Activated naive CD4-positive, alpha-beta T cell treated with Interleukin-2 at 50 U/mL for 16 hours (primary cell): ENCODE data around the gene ST6GALNAC1.
"Not testable (repeated sequence)": the region's sequence is repeated elsewhere in the genome, so short reads cannot be mapped to it uniquely, and the experiment has no call there.

Experiments used
- DNase-seq: peaks from one replicate; pipeline ENCODE4 v3.0.0-alpha.2; 2020

ST6GALNAC1 gene

DNA sequence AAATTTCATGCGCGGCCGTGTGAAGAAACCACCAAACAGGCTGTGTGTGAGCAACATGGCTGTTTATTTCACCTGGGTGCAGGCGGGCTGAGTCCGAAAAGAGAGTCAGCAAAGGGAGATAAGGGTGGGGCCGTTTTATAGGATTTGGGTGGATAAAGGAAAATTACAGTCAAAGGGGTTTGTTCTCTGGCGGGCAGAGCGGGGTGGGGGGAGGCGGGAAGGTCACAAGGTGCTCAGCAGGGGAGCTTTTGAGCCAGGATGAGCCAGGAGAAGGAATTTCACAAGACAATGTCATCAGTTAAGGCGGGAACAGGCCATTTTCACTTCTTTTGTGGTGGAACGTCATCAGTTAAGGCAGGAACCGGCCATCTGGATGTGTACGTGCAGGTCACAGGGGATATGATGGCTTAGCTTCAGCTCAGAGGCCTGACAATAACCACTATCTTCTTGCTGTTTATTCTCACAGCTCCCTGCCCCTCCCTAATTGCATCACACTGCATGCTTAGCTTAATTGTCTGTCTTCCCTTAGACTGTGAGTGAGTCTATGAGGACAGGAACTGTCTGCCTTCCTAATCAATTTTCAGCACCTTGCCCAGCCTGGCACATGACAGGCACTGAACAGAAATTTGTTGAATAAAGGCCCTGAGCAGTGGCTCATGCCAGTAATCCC, 32.3 kb downstream of the ST6GALNAC1 start:
- DNase-seq = not testable (repeated sequence)

- DNase-seq = not testable (repeated sequence)
These were observed 36.9 kb downstream of the ST6GALNAC1 start for GRCh38 chr17:76606685-76607084.

GRCh38 chr17:76601065-76601464, 42.5 kb downstream of the ST6GALNAC1 start:
- no peak for DNase-seq

DNA sequence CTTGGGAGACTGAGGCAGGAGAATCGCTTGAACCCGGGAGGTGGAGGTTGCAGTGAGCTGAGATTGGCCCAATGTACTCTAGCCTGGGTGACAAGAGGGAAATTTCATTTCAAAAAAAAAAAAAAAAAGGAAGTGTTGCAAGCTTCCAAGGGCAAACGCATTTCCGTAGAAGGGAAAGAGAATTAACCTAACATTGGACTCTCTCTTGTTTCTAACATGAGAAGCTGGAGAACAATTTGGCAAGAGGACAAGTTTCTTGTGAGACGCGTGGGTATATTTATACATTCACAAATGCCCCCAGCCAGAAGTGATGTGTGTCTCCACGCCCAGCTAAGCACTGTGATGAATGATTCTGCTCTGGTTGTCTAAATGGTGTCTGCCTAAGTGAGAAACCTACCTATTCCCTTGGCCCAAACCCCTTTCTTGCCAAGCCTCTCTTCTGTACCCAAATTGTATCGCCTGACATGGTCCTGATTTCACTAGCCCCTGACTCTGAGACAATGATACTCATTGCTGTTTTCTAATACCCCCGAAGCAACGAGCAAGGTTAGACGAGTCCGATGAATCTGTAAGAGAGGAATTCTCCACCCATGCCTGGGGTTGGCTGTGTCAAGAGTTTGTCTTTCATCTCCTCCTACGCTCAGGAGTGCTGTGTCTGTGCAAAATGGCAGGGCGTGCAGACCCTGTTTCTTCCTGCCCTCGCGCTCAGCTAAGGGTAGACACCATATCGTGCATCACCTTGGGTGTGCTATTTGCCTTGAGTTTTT, 43.7 kb downstream of the ST6GALNAC1 start:
- DNase-seq = no peak

- no peak for DNase-seq
These were observed 45.5 kb downstream of the ST6GALNAC1 start for GRCh38 chr17:76598004-76598439.

- no peak for DNase-seq
These were observed 46.2 kb downstream of the ST6GALNAC1 start for GRCh38 chr17:76597156-76598003.

DNA sequence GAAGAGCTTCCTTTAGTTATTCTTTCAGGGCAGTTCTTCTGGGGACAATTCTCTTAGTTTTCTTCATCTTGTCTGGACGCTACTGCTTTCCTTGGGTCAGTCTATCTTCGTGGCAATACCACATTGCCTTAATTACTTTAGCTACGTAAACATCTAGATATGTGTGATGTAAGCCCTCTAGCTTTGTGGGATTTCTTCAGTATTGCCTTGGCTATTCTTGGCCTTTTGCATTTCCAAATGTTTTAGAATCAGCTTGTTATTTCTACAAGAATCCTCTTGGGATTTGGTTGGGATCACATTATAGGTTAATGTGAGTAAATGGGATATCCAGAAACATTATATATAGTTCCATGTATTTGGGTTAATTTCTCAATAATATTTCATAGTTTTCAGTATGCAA, 48.9 kb downstream of the ST6GALNAC1 start:
- no peak for DNase-seq

DNA sequence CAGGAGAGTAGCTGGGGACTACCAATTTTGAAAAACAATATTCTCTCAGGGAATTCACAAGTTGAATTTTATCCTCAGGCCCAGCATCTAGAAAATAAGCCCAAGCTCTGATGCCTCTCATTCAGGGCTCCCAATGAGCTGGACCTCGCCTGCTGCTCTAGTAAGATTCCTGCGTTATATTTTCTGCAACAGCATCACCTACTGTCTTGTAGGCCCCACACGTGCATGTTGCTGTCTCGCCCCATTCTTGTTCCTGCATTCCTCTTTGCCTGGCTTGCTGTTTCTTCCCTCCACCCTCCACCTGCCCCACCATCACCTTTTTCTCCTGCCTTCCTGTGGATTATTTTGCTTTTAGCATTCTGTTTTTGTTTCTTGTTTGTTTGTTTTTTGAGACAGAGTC, 49.6 kb downstream of the ST6GALNAC1 start:
- no peak for DNase-seq

GRCh38 chr17:76593384-76593826, 50.2 kb downstream of the ST6GALNAC1 start:
- DNase-seq = no peak

- DNase-seq = no peak
These were observed 55.4 kb downstream of the ST6GALNAC1 start for GRCh38 chr17:76588182-76588581.

- no peak for DNase-seq
These were observed 56.6 kb downstream of the ST6GALNAC1 start for GRCh38 chr17:76586741-76587487.

- peak; percentile 44 for DNase-seq
These were observed 57.6 kb downstream of the ST6GALNAC1 start, which contains the start of gene ST6GALNAC2 for GRCh38 chr17:76585649-76586593. Gene ST6GALNAC2 (minus strand): TSS chr17:76585860. CDS start chr17:76585808, 52 bp downstream.

DNA sequence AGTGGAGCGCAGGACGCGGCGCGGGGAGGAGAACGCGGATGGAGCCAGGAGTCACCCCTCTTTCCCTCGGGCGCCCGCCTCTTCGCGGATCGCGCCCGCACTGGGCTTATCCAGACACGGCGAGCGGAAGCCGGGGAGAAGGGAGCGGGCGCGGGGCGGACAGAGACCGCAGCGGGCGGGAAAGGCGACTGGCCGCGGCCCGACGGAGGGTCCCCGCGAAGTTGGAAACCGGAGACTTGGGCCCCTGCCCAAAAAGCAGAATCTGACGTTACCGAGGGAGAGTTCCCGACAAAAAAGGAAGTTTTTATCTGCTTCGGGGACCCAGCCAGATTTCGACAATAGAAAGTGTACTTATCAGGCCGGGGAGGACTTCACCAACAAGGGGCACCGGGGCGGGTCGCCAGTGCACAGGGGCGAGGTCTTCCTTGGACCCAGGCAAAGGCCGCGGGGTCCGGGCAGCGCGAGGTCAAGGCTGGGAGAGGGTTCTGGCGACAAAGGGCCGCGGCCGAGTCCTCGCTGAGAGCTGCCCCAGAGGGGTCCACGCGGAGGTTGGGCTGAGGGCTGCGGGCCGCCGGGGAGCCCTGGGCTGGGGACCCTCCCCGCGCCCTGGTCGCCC, 58.4 kb downstream of the ST6GALNAC1 start:
- no peak for DNase-seq

DNA sequence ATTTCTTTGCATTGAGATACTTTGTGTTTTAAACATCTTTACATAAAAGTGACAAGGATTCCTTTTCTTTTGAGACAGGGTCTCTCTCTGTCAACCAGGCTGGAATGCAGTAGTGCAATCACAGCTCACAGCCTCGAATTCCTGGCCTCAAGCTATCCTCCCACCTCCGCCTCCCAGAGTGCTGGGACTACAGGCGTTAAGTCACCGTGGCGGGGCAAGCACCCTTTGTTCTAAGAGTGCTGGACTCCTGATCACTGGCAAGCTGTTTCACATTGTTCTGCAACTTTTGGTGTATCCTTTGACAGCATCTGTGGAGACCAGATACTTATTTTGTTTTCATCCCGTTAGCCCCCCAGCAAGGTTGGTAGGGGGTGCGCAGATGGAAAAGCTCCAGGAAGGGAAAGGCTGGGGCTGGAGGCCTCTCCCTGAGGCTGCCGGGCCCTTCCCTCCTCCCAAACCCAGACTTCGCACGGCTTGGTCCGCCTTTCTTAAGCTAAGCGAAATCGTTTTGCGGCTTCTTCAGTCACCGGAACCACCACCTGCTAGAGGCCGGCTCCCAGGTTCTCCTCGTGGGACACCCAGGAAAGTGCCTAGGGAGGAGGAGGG, 59.0 kb downstream of the ST6GALNAC1 start:
- DNase-seq = no peak

DNA sequence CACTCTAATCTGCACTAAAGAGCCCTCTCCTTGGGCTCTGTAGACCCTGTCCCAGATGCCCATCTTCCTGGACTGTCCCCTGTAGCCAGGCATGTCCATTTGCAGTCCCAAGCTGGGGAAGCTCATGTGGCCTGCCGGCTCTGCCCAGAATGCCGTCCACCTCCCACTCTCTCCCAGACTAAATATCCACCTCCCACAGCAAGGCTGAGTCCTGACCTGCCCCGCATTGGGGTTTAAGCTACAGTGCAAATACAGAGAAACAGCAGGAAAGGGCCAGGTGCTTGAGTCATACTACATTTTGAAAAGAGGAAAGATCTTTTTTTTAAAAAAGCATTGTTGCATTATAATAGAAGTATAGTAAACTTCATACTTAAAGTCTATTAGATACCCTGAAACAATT, 60.9 kb downstream of the ST6GALNAC1 start:
- no peak for DNase-seq

DNA sequence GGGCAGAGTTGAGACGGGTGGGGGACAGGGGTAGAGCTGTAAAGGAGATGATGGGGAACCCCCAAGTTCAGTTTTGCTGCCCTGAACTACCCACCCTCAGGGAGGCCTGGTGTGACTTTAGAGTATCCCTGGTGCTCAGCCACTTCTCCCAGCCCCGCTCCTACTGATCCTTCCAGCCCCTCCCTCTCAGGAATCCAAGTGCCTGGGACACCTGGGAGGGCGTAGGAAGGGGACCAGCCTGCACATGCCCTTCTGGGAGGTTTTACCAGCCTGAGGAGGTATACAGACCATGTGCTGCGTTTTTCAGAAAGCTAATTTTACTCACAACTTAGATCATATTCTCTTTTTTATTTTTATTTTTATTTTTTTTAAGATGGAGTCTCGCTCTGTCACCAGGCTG, 62.0 kb downstream of the ST6GALNAC1 start:
- no peak for DNase-seq

- DNase-seq = no peak
These were observed 64.3 kb downstream of the ST6GALNAC1 start for GRCh38 chr17:76579281-76579680.

DNA sequence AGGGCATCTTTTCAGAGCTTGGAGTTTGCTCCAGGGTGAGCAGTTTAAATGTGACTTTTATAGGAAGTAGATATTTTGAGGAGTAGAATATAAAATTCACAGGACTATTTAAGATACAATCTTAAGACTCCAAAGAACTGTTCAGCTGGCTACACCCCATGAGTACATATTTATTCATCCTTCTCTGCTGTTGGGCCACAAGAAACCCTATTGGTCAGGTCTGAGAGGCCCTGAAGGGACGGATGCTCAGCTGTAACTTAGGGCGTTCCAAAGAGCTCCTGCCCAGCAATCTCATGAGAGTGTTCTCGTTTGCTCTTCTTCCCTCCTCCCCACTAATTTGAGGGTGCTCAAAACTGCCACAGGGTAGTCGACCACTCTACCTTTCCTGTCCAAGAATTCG, 65.2 kb downstream of the ST6GALNAC1 start:
- DNase-seq = no peak

GRCh38 chr17:76577876-76578275, 65.7 kb downstream of the ST6GALNAC1 start:
- DNase-seq = no peak

- no peak for DNase-seq
These were observed 67.4 kb downstream of the ST6GALNAC1 start for GRCh38 chr17:76576189-76576588.
